Frontal cortex (tissue), 4 donors: ENCODE measurements around the gene GRAMD4. TPM values are rescaled to one million over a fixed set of nuclear protein-coding genes. Genes with fewer than 3 reads are reported as not detected.

Source experiments
- DNase-seq, 2 donors: peaks; one replicate each; pipeline ENCODE4 v3.0.0; 2012; ENCODE audit warnings: low spot score in 2 of 2
- FAIRE-seq: peaks from 2 replicates; lab custom pipeline; 2012; peaks lifted over from hg19 to GRCh38; lab: Jason Lieb, UNC
- total RNA-seq: library from RNA; depleted of rRNA; stranded (reverse); fragments of >200 nt; gene quantifications from one replicate; pipeline ENCODE4 v1.2.3, GENCODE V29; 2014
- donor health status: control.
- donor health status: control.
- donor health status: control.

GRAMD4 gene
- total RNA-seq, 1 donor from 2014 or later = 49.7 TPM

DNA sequence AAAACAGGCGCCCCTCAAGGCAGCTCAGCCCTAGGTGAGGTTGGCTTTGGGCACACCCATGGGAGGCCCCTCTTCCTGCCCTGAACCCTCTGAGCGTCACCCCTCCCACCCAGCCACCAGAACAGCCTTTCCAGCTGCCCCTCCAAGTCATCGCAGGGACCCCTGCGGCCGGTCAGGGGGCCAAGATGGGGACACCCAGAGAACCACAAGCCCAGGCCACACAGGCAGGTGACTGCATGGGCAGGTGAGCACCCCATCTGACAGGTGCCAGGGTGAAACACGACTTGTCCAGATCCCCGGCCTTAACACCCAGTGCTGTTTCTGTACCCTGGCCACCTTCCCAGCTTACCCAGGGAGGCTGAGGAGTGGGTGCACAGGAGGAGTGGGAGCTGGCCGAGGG lies 24.6 kb upstream of the GRAMD4 start:
- FAIRE-seq = no peak
- no peak for DNase-seq

DNA sequence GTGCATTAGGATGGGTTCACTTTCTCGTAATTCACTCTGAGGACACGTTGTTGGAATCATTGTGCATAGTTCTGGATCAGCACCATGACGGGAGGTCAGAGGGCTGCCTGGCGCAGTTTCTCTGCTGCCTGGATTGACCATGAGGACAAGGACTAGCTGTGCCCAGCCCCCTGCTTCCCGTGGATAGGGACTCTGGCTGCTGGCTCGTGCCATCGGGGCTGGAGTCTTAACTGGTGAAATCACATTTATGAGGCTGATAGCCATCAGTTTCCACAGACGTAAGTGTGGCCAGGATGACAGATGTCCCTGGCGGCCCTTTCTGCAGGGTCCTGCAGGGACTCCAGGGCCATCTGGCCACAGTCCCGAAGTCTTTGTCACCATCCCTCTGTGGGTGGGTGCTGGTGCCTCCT lies 24.1 kb upstream of the GRAMD4 start:
- DNase-seq = no peak
- no peak for FAIRE-seq

DNA sequence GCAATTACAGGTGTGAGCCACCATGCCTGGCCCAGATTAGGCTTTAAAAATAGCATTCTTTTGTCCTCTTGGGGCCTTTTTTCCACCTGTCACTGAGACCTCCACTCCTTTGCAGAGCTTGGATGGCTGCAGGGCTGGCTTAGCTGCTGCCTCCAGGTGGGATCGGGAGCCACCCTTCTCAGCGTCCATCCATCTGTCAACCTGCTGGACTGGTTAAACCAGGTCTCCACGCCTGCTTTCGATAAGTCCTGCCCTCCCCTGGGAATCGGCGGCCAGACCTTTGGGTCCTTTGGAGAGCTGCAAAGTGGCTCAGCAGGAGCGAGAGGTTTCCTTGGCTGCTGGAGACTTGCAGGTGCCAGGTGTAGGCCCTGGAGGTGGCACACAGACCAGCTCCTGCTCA lies 23.4 kb upstream of the GRAMD4 start:
- DNase-seq (no peak), FAIRE-seq (no peak)

DNA sequence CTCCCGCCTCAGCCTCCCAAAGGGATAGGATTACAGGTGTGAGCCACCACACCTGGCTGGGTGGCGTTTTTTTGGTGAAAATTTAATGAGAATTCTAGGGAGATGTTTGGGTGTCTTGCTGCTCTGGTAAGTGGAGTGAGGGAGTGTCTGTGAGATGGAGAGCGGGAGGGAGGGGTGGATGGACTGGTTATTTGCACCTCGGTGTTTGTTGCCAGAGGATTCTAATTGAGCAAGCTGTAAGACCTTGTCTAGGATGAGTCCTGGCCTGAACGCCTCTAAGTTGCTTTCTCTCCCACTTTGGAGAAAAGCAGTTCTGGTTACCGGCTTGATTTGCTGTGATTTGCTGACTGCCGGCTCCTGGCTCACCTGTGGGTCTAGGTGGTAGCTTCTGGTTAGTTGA lies 22.0 kb upstream of the GRAMD4 start:
- FAIRE-seq = no peak
- no peak for DNase-seq

DNA sequence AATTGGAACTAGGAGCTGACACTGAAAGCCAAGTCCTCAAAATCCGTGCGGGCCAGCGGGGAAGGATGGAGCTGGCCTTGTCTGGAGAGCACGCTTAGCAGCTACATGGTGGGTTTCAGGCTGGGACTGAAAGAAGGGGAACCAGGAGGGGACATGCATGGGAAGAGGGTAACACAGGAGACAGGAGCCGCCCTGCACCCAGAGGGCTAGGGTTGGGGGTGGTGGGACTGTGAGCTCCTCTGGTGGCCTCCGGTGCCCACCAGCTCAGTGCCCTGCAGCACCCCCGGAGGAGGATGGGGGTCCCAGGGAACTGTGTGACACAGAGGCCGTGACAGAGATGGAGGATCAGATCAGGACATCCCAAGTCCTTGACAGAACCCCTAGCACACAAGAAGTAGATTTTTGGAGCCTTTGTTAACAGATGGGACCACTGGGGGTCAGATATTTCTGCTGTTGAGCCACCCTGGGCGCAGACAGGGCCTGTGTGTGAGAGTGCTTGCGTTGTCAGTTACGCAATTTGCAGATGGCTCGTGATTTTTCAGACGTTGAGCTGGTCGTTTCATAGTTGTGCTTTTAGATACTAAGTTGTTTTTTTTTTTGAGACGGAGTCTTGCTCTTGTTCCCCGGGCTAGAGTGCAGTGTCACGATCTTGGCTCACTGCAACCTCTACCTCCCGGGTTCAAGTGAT lies 21.3 kb upstream of the GRAMD4 start:
- FAIRE-seq = no peak
- DNase-seq = no peak

DNA sequence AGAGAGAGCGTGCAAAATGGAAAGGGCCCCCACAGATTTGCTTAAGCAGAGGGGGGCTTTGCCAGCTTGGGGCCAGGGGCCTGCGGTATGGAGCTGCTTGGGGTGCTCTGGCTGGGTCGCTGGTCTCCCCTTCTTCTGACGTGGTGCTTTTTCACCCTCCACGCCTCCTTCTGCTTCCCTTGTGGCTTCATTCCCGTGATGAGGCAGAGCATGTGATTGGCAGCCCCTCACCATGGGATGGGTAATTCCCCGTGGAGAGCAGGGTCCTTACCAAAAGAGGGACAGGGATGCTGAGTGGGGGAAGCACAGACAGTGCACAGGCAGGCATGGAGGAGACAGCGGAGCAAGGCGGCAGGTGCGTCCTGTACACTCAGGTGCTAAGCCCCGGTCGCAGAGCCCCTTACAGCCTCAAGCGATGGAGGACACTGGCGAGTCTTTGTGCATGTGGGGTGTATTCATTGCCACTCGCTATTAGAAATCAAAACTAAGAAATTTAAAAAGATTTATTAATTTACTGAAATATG lies 19.9 kb upstream of the GRAMD4 start:
- DNase-seq = no peak
- FAIRE-seq = no peak

DNA sequence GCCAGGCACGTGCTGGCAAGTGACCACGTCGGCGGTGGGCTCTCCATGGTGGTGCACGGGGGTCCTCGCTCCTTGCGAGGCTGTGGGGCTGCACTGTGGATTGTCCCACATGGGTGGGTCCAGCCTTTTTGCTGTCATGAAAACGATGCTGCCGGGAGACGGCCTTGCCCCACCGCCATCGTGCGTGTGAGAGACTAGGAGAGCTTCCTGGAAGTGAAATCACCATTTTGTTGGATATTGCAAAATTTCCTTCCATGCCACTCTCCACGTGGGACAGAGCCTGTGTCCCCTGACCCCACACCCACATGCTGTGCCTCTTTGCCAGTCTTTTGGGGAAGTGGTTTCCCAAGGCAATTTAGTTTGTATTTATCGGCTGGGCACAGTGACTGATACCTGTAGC lies 18.2 kb upstream of the GRAMD4 start:
- FAIRE-seq = no peak

DNA sequence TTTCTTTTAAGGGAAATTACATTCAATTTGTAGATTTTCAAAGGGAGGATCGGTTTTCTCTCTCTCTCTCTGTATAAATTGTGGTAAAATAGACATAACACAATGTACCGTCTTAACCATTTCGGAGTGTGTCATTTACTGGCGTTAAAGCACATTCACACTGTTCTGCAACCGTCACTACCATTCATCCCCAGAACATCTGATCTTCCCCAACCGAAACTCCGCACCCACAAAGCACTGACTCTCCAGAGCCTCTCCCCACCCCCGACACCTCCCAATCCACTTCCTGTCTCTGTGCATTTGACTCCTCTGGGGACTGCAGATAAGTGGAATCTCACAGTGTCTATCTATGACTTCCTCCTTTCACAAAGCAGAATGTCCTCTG lies 15.9 kb upstream of the GRAMD4 start:
- no peak for DNase-seq
- FAIRE-seq = no peak

More for the DNA sequence above, 18.2 kb upstream of the GRAMD4 start:
- no peak for DNase-seq

DNA sequence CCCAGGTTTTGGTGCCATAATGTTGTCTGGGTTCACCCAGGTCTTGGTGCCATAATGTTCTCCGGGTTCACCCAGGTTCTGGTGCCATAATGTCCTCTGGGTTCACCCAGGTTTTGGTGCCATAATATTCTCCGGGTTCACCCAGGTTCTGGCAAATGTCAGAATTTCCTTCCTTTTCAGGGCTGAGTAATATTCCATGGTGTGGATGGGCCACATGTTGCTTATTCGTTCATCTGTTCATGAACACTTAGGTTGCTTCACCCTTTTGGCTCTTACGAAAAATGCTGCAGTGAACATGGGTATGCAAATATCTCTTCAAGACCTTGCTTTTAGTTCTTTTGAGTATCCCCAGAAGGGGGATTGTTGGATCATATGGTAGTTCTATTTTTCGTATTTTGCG lies 15.1 kb upstream of the GRAMD4 start:
- no peak for FAIRE-seq

DNA sequence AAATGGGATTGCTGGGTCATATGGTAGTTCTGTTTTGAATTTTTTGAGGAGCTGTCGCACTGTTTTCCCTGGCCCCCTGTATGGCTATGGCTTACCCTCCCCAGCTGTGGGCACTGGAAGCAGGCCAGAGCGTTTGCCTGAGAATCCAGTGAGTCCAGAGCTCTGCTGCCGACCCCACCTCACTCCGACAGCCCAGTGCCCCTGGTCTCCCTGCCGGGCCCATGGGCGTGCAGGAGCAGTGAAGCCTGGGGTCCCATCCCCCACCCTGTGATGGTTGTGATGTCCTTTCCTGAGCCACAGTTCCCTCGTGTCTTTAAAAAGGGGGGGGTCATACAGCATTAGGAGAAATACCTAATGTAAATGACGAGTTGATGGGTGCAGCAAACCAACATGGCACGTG lies 13.3 kb upstream of the GRAMD4 start:
- DNase-seq (no peak), FAIRE-seq (no peak)

More for the DNA sequence above, 15.1 kb upstream of the GRAMD4 start:
- no peak for DNase-seq

DNA sequence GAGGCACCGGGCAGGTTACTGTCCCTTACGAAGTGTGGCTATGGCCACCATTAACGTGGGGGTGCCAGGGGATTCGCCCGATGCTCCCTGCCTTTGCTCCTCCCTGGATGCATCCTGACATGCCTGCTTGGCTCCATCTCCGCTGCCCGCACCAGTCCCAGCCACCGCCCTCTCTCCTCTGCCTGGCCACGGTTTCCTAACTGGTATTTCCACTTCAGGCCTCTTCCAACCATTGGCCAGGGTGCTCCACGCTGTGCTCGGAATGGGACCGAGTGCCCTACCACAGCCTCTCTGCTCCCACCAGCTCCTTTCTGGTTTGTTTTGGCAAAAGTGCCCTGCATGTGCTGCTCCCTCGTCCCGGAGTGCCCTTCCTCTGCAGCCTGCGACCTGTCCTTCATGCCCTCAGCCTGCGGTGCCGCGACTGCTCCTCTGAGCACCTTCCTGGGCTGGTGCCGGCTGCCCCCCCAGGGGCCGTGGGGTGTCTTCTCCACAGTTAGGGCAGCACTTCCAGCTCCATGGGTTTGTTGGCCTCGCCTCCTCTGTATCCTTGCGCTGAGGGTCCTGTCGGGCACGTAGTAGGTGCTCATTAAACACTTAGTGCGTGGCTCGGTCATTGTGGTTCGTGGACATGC lies 12.6 kb upstream of the GRAMD4 start:
- FAIRE-seq = no peak

DNA sequence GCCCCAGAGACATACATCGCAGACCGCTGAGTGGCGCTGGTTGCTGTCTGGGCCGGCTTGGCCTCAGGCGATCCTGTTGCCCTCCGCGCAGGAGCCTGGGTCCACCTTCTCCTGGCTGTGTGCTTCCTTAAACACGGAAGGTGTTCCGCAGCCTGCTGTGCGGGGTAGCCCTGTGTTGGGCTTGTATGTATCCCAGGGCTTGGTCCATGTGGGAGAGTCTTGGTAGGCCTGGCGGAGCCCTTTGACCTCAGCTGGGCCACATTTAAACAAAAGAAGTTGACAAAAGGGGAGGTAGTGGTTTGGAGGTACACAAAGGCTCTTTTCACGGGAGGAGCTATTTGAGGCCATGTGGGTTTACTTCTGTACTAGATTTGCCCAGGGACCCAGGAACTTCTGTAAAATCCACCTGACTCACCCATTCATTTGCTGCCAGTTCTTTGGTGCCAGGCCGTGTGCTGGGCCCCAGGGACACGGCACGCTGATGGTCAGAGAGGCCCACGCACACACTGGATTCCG lies 11.0 kb upstream of the GRAMD4 start:
- FAIRE-seq (no peak), DNase-seq (no peak)

More for the DNA sequence above, 12.6 kb upstream of the GRAMD4 start:
- DNase-seq = no peak

DNA sequence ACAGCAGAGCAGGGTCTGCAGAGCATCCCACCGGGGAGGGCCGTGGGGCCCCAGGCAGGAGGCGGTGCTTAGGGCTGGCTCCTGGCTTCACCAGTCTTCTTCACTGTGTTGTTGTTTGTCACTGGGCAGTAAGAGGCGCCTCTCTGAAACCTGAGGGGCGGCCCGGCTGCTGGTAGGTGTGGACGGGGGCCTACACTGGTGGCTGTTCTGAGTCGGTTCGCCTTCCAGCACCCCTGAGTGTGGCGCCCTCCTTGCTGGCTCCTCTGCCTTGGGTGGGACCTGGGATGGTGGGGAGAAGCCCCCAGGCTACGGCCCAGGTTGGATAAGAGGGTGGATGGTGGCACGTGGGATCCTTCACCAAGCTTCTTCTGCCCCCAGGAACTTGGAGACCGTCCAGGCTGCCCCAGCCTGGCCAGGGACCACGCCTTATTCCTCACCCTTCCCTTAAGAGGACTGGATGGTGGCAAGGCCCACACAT lies 10.4 kb upstream of the GRAMD4 start:
- FAIRE-seq = no peak
- no peak for DNase-seq

DNA sequence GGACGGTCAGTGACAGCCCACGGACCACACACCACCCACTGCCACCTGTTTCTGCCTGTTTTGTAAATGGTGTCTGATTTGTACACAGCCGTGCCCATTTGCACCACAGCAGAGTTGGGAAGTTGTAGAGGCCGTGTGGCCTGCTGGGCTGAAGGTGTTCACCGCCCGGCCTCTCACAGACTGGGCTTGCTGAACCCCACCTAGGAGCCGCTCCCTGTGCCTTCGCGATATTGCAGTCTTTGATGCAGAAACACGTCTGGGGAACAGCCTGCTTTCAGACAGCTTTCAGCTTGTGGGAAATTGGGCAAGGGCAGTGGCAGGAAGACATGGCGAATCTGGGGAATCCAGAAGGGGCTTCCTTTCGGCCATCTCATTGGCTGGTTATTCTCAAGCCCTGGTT lies 9.8 kb upstream of the GRAMD4 start:
- no peak for DNase-seq
- no peak for FAIRE-seq

DNA sequence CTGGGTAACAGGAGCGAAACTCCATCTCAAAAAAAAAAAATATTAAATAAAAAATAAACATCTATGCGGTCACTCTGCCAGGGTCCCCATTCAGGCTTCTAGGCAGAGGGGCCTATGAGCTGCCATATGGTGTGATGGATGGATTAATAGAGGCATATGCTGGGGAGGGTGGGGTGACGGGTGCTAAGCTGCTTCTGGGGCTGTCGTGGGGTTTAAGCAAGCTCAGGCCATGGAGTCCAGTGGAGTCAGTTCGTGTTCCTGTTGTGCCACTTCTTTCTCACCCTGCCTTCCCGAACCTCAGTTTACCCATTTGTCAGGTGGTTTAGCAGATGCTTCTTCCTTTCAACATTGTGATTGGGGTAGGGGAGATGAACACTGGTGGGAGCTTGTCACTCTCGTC lies 9.0 kb upstream of the GRAMD4 start:
- DNase-seq = no peak
- FAIRE-seq = no peak

DNA sequence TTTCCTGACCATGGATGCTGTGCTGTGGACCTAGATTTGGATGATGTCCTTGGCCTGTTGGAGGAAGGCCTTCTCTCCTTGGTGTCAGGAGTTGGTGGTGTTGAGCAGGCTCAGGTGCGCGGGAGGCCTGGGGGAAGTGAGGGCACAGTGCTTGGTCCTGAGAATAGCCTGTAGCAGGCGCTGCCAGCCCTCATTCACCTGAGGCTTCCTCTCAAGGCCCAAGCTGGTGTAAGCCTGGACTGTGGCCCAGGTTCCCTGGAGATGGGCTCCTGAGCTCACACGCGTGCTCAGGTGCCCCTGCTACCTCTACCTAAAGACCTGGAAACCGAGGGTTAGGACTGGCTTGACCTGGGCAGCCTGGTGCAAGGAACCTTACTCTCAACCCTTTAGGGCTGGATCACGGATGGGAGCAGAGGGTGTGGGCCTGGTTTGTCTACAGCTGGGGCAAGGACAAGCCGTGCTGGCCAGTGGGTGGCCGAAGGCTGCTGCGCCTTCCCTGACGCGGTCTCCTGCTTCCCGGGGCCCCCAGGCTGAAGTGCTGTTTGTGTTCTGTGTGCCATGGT lies 7.8 kb upstream of the GRAMD4 start:
- no peak for FAIRE-seq
- DNase-seq = no peak

DNA sequence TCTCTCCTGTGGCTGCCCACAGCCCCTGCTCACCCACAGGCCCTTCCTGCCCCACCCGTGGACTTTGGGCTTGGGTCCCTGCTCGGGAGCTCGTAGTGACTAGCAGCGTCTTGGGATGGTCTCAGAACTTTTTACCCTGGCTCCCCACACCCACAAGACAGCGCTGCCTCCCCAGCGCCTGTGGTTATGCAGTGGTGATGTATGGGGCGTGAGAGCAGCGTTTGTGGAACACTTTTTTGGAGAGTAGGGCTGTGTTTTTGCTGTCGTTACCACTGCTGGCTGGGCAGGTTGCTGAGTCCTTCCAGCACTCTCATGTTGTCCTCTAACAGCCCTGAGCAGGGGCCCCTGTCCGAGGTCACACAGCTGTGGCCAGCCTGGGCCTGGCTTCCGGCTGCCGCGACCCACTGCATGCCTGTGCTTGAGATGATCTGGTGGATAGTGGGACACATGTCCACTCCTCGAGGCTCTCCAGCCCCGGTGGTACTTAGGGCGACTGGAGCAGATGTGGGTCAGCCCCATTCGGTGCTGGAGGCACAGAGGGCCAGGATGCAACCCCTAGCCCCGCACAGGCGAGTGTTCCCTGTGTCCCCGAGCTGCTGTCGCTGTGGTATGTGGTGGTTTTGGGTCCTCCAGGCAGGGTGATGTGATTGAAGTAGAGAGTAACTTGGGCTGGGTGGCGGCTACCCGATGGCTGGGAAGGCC lies 7.1 kb upstream of the GRAMD4 start:
- no peak for DNase-seq
- FAIRE-seq = no peak

DNA sequence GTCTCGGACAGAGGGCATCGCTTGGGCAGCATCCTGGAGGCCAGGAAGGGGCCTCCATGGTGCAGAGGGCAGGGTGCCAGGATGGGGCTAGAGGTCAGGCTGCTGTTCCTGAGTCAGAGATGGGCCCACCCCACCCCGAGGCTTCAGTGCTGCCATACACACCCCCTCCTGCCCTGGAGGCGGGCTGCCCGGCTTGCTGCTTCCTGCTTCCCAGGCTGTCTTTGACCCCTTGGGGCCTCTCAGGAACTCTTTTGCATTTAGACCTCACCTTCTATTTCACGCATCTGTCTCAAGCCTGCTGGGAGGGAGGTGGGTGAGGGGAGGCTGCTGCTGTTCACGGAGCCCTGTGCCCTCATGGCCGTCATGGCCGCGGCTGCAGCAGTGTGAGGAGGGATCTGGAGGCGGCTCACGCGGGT lies 6.6 kb upstream of the GRAMD4 start:
- FAIRE-seq (no peak), DNase-seq (no peak)

DNA sequence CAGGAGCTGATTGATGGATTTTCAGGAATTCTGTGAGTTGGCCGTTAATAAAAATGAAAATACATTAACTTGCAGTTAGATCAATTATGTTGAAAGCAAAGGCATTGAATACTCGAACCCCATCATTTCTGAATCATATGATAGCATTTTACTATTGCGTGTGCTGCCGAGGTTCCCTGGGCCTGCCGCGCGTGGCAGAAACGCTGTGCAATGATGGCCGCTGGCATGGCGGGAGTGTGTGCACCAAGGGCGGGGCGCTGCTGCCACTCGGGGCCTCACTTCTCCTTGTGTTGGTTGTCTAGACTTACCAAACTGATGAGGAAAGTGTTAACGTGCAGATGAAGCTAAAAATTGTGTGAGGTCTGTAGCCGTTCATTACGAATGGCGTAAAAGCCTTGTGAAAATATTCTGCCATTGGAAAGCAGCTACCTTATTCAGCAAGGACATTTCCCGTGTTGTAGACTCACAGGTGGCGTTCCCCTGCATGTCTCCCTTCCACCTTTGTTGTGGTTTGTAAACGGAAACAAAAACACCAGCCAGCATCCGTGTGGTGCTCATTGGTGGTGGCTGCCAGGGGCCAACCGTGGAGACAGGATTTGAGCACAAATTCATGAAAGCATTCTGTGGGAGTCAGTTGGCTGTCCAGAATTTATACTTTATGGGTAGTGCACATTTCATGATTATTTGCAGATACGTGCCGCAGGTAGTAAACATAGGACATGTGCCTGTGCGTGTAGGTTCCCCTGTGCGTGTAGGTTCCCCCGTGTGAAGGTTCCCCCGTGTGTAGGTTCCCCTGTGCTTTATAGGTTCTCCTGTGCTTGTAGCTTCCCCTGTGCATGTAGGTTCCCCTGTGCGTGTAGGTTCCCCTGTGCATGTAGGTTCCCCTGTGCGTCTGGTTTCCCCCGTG lies 5.9 kb upstream of the GRAMD4 start:
- no peak for FAIRE-seq
- no peak for DNase-seq
